Omental fat pad (tissue), 4 donors: ENCODE measurements around the gene ZNF586. TPM values are rescaled to one million over a fixed set of nuclear protein-coding genes. Genes with fewer than 3 reads are reported as not detected.
A peak's percentile ranks its signal among the peaks of the same experiment; 100 is the strongest.
"Not testable (repeated sequence)": the region's sequence is repeated elsewhere in the genome, so short reads cannot be mapped to it uniquely, and the experiment has no call there.

Experiments used
- ATAC-seq: fragments of 150-250 bp; one replicate; pipeline ENCODE4 v1.9.1; 2016; ENCODE audit warnings: mild to moderate bottlenecking, moderate library complexity; ENCODE audit not compliant: low FRiP score
- DNase-seq: peaks from one replicate; pipeline ENCODE4 v3.0.0-alpha.2; 2019; ENCODE audit warnings: low spot score
- total RNA-seq, 4 donors: library from RNA; depleted of rRNA; stranded (reverse); fragments of >200 nt; gene quantifications; one replicate each; pipeline ENCODE4 v1.1.0, GENCODE V29; 2016
- TF ChIP-seq, protein P1 (sequence below), 3 donors: fragments of 450-650 bp; IDR thresholded peaks; one replicate each; pipeline ENCODE4 v1.5.1; 2016 to 2017; ENCODE audit warnings: antibody characterized with exemption in 3 of 3, mild to moderate bottlenecking in 3 of 3, moderate library complexity in 2 of 3

ZNF586 gene
- total RNA-seq, 4 donors from 2014 or later: 14.3 to 21.1 (median 17.4) TPM

GRCh38 chr19:57789288-57789687, 19.8 kb downstream of the ZNF586 start:
- TF ChIP-seq, protein P1, sequence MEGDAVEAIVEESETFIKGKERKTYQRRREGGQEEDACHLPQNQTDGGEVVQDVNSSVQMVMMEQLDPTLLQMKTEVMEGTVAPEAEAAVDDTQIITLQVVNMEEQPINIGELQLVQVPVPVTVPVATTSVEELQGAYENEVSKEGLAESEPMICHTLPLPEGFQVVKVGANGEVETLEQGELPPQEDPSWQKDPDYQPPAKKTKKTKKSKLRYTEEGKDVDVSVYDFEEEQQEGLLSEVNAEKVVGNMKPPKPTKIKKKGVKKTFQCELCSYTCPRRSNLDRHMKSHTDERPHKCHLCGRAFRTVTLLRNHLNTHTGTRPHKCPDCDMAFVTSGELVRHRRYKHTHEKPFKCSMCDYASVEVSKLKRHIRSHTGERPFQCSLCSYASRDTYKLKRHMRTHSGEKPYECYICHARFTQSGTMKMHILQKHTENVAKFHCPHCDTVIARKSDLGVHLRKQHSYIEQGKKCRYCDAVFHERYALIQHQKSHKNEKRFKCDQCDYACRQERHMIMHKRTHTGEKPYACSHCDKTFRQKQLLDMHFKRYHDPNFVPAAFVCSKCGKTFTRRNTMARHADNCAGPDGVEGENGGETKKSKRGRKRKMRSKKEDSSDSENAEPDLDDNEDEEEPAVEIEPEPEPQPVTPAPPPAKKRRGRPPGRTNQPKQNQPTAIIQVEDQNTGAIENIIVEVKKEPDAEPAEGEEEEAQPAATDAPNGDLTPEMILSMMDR (IDR thresholded peaks at IDR 0.05): no peak
- no peak for DNase-seq
- ATAC-seq: no peak

- not testable (repeated sequence) for ATAC-seq, DNase-seq
Measured at GRCh38 chr19:57796580-57796979, 27.1 kb downstream of the ZNF586 start.

DNA sequence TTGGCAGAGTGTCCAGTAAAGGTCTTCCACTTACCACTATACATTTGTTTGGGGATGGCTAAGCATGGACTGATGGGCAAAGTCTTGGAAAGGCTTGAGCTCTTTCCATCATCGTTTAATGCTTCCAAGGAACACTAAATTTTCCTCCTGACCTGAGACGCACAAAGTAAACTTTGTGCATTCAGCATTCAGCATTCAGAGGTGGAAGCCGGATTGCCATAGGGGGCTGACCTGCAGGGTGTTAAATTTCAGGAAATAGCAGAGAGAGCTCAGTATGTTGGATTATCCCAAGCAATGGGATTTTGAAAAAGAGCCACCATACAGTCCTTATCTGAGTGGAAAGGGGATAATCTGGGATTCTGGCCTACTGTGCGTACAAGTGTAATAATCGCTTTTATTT, 31.2 kb downstream of the ZNF586 start:
- TF ChIP-seq, protein P1 (IDR thresholded peaks at IDR 0.05): no peak
- DNase-seq: no peak
- no peak for ATAC-seq

- ATAC-seq (no peak), DNase-seq (no peak)
- TF ChIP-seq, protein P1 (IDR thresholded peaks at IDR 0.05): no peak
Measured at GRCh38 chr19:57802269-57802668, 32.8 kb downstream of the ZNF586 start.

GRCh38 chr19:57803265-57803593, 33.8 kb downstream of the ZNF586 start:
- DNase-seq (no peak), ATAC-seq (no peak)
- TF ChIP-seq, protein P1 (IDR thresholded peaks at IDR 0.05): no peak

DNA sequence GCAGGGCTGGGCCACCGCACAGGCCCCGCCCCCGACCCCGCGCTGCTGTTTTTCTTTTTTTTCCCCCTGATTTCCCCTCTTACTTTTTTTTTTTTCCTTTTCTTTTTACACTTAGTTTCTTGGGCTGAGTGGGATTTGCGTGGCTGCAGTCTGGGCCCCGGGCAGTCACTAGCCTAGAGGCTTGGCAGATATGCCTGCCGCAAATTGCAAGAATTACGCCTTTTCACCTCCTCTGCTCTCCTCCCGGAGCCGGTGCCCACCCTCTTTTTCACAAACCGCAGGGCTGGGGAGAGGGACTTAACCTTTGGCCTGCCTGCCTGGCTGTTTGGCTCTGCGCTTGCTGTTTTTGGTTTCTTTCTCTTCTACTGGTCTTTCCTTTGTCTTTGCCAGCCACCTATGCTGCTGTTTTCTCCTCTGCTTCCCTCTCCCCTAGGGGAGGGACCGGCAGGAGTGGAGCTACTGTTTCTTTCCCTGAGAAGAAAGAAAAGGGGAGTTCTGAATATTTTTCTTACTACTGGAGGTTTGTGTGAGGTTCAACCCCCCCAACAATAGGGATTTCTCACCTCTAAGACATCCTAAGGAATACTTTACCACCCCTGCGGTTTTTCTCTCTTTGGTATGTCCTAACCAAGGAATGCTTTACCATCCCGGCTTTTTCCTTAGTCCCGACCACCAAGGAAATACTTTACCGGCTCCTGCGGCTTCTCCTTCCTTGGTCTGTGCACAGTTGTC, 34.3 kb downstream of the ZNF586 start:
- DNase-seq (no peak), ATAC-seq (peak; percentile 50)
- TF ChIP-seq, protein P1 (IDR thresholded peaks at IDR 0.05): no peak

DNA sequence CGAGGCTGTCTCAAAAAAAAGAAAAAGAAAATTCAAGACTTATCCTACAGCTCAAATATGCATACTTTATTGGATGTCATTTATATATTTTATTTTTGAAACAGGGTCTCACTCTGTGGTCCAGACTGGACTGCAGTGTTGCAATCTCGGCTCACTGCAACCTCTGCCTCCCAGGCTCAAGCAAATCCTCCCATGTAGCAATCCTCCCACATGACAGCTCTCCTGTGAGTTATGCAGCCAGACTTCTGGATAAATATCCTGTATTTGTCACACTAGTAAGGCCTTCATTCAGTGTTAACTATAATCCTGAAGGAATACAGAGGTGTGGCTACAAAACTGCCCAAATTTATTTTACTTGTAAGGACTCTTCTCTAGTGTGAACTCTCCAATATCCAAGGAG, 38.1 kb downstream of the ZNF586 start:
- TF ChIP-seq, protein P1 (IDR thresholded peaks at IDR 0.05): no peak
- ATAC-seq (no peak), DNase-seq (no peak)

- DNase-seq, ATAC-seq: not testable (repeated sequence)
Measured at GRCh38 chr19:57810410-57811295, 41.2 kb downstream of the ZNF586 start.
